ENCODE results near the gene RAD51. TPM values are rescaled to one million over a fixed set of nuclear protein-coding genes. Genes with fewer than 3 reads are reported as not detected.
A peak's percentile ranks its signal among the peaks of the same experiment; 100 is the strongest.

RAD51 gene
- total RNA-seq, 1 experiment from 2014 or later, result 14.2 TPM

DNA sequence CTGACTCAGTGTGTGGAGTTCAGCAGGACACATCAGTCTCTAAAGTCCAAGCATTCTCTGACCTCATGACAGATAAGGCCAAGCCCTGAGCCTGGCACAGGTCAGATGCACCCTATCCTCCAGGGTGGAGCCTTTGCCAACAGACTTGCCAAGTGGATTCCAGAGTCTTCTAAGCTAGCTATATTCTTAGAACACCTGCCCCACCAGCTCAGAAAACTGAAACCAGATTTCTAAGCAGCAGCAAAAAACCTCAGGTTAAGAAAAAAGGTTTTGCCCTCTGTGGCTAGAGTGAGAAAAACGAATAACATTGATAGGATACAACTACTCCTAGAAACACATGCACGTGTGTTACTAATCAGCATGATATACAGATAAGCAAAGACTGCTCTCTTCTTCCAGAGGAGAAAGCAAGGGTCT, 48.5 kb downstream of the RAD51 start:
- no peak for DNase-seq
- peaks cover 4% of the 10 kb centered on the region; the same call in 1 of the 2 replicates for H3K36me3 ChIP-seq (replicated peaks; ENCODE audit: control insufficient read depth, insufficient read depth, low read length)
- H3K27me3 ChIP-seq (ENCODE audit: control insufficient read depth, insufficient read depth, low read length), result no peaks in the 10 kb centered on the region
- H3K4me3 ChIP-seq (ENCODE audit: insufficient read depth, low read depth, low read length), result no peak overlapping the region

DNA sequence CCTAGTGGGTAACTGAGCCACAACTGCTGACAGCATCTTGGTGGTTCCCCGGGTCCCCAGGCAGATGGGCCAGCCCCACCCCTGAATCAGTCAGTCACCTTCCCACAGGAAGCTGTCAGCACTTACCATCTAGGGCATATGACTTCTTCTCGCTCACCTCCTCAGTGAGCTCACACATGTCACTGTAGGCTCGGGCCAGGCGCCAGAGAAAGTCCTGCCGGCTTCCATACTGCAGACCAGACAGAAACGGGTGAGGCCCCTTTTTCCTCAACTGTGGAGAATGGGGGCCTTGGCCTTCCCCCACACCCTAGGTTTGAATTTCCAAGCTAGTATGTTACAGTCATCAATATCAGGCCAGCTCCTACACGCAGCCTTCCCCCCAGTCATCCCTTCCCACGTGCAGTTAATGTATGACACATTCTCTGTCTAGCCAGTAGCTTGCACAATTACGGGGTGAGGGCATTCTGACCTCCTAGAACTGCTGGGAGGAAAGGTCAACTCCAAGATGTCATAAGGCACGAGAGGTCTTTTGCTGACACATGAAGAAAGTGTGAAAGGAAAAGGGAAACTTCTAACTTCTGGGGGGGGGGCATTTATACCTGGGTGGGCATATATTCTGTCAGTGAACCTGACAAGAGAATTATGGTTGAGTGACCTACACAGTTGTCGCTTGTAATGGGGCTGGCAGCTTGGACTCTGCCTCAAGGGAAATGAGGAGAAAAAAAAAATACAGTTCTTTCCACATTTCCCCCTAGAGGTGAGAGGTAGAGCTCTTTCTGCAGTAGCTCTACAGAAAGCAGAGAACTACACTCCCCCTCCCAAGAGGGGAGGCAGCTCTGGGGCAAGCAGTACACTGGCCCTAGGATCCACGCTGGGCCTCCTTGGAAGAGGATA, 49.2 kb downstream of the RAD51 start:
- no peaks in the 10 kb centered on the region for H3K27me3 ChIP-seq (ENCODE audit: control insufficient read depth, insufficient read depth, low read length)
- H3K36me3 ChIP-seq (replicated peaks; ENCODE audit: control insufficient read depth, insufficient read depth, low read length), result peaks cover 4% of the 10 kb centered on the region; the same call in 1 of the 2 replicates
- peak; percentile 52 for DNase-seq
- H3K4me3 ChIP-seq (ENCODE audit: insufficient read depth, low read depth, low read length), result no peak overlapping the region

DNA sequence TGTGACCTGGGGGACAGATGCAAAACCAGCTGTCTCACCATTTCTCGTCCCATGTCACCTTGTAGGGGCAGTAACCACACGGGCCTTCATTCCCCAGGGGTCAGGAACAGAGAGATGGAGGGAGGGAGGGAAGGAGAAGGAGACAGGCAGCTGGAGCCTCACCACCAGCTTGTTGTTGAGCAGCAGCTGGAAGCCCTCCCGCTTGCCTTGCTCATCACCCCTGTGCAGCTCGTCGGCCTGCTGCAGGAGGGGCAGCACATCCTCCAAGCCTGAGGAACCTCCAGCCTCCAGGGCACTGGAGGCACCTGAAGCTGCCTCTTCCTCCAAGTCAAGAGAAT, 49.8 kb downstream of the RAD51 start:
- H3K36me3 ChIP-seq (replicated peaks; ENCODE audit: control insufficient read depth, insufficient read depth, low read length), result 0 out of 2 replicates have a peak, but pooled peaks cover 2% of the 10 kb centered on the region
- no peak overlapping the region for H3K4me3 ChIP-seq (ENCODE audit: insufficient read depth, low read depth, low read length)
- no peak for DNase-seq
- H3K27me3 ChIP-seq (ENCODE audit: control insufficient read depth, insufficient read depth, low read length), result no peaks in the 10 kb centered on the region

- peaks cover 4% of the 10 kb centered on the region for H3K36me3 ChIP-seq (replicated peaks; ENCODE audit: control insufficient read depth, insufficient read depth, low read length)
- no peak overlapping the region for H3K4me3 ChIP-seq (ENCODE audit: insufficient read depth, low read depth, low read length)
- H3K27me3 ChIP-seq (ENCODE audit: control insufficient read depth, insufficient read depth, low read length), result no peaks in the 10 kb centered on the region
- peak; percentile 37 for DNase-seq
Observed at GRCh38 chr15:40746916-40747418, 52.0 kb downstream of the RAD51 start.

- DNase-seq, result no peak
- Histone ChIP-seq H3K36me3 (replicated peaks; ENCODE audit: control insufficient read depth, insufficient read depth, low read length) (peaks cover 4% of the 10 kb centered on the region), H3K27me3 (ENCODE audit: control insufficient read depth, insufficient read depth, low read length) (no peaks in the 10 kb centered on the region)
Observed at GRCh38 chr15:40747685-40748631, 53.0 kb downstream of the RAD51 start.

DNA sequence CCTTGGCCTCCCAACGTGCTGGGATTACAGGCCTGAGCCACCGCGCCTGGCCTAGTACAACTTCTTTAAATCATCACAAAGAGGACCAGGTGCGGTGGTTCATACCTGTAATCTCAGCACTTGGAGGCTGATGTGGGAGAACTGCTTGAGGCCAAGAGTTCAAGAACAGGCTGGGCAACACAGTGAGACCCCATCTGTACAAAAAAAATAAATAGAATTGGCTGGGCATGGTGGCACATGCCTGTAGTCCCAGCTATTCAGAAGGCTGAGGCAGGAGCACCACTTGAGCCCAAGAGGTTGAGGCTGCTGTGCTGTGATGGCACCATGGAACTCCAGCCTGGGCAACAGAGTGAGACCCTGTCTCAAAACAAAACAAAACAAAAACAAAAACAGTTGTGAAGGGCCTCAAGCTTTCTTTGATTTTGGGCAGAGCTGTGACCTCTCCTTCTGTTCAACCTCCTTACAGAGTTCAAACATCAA, 54.2 kb downstream of the RAD51 start:
- Histone ChIP-seq H3K27me3 (ENCODE audit: control insufficient read depth, insufficient read depth, low read length) (no peaks in the 10 kb centered on the region), H3K36me3 (replicated peaks; ENCODE audit: control insufficient read depth, insufficient read depth, low read length) (peaks cover 4% of the 10 kb centered on the region), H3K4me3 (ENCODE audit: insufficient read depth, low read depth, low read length) (no peak overlapping the region)
- no peak for DNase-seq

More at GRCh38 chr15:40747685-40748631, 53.0 kb downstream of the RAD51 start:
- H3K4me3 ChIP-seq (ENCODE audit: insufficient read depth, low read depth, low read length), result no peak overlapping the region

GRCh38 chr15:40750885-40751284, 55.9 kb downstream of the RAD51 start:
- no peak for DNase-seq
- Histone ChIP-seq H3K27me3 (ENCODE audit: control insufficient read depth, insufficient read depth, low read length) (no peaks in the 10 kb centered on the region), H3K4me3 (ENCODE audit: insufficient read depth, low read depth, low read length) (no peak overlapping the region), H3K36me3 (replicated peaks; ENCODE audit: control insufficient read depth, insufficient read depth, low read length) (peaks cover 2% of the 10 kb centered on the region)

- DNase-seq, result no peak
- no peak overlapping the region for H3K4me3 ChIP-seq (ENCODE audit: insufficient read depth, low read depth, low read length)
- no peaks in the 10 kb centered on the region for H3K27me3 ChIP-seq (ENCODE audit: control insufficient read depth, insufficient read depth, low read length)
- H3K36me3 ChIP-seq (replicated peaks; ENCODE audit: control insufficient read depth, insufficient read depth, low read length), result peaks cover 2% of the 10 kb centered on the region
Observed at GRCh38 chr15:40751745-40752144, 56.8 kb downstream of the RAD51 start.

- Histone ChIP-seq H3K4me3 (ENCODE audit: insufficient read depth, low read depth, low read length) (peak overlapping the region; percentile 81), H3K36me3 (replicated peaks; ENCODE audit: control insufficient read depth, insufficient read depth, low read length) (peaks cover 2% of the 10 kb centered on the region), H3K27me3 (ENCODE audit: control insufficient read depth, insufficient read depth, low read length) (no peaks in the 10 kb centered on the region)
- DNase-seq, result peak; percentile 72
Observed at GRCh38 chr15:40754574-40754882, 59.6 kb downstream of the RAD51 start.

DNA sequence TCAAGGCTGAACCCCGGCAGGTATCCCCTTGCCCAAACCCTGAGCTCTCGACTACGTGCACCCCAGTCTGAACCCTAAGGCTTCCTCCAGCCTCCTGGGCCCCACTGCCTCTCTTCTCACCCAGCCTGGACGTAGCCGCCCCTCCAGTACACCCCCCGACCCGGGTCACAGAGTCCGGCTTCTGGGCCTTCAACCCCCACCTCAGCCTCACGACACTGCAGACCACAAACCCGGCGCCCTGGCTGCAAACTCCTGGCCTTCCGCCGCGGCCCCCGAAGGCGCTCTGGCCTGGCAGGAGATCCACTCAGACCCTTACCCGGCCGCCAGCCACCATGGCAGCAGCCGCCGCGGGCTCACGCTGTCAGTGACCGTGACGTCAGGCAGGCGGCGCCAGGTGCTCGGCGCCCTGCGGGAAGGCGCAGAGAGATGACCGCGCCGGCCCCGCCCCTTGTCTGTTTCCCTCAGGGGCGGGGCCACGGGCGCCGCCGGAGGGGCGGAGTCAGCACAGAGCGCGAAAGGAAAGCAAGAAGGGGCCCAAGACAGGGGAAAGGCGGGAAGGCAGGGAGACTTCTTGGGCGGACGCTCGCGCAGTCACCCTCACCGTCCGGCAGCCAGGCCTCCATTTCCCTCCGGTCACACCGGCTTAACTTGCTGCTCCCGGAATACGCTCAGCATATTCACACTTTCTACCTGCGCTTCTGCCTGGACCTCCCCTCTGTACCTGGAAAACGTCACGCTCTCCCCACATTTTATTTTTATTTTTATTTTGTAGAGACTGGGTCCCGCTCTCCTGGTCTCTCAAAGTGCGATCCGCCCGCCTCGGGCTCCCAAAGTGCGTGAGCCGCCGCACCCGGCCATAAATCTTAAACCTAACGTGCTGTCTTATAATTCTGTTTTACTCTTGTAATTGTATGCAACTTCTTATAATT, 60.2 kb downstream of the RAD51 start, which contains the start of gene RMDN3:
Gene RMDN3, minus strand, starts transcription at position 372 of the 929 bp plus-strand sequence. CDS start 471 bp downstream, outside the sequence.
- H3K36me3 ChIP-seq (replicated peaks; ENCODE audit: control insufficient read depth, insufficient read depth, low read length), result peaks cover 2% of the 10 kb centered on the region
- peak; percentile 98 for DNase-seq
- H3K27me3 ChIP-seq (ENCODE audit: control insufficient read depth, insufficient read depth, low read length), result no peaks in the 10 kb centered on the region
- H3K4me3 ChIP-seq (ENCODE audit: insufficient read depth, low read depth, low read length), result peak within 1 kb of the TSS; percentile 81

GRCh38 chr15:40755812-40756208, 60.8 kb downstream of the RAD51 start:
- peak overlapping the region; percentile 81; the same call in 1 of the 2 replicates for H3K4me3 ChIP-seq (ENCODE audit: insufficient read depth, low read depth, low read length)
- no peaks in the 10 kb centered on the region; the same call in 1 of the 2 replicates for H3K36me3 ChIP-seq (replicated peaks; ENCODE audit: control insufficient read depth, insufficient read depth, low read length)
- H3K27me3 ChIP-seq (ENCODE audit: control insufficient read depth, insufficient read depth, low read length), result no peaks in the 10 kb centered on the region
- no peak for DNase-seq

- H3K27me3 ChIP-seq (ENCODE audit: control insufficient read depth, insufficient read depth, low read length), result no peaks in the 10 kb centered on the region
- no peak for DNase-seq
- no peaks in the 10 kb centered on the region; the same call in 1 of the 2 replicates for H3K36me3 ChIP-seq (replicated peaks; ENCODE audit: control insufficient read depth, insufficient read depth, low read length)
- H3K4me3 ChIP-seq (ENCODE audit: insufficient read depth, low read depth, low read length), result no peak overlapping the region
Observed at GRCh38 chr15:40756938-40757337, 62.0 kb downstream of the RAD51 start.

DNA sequence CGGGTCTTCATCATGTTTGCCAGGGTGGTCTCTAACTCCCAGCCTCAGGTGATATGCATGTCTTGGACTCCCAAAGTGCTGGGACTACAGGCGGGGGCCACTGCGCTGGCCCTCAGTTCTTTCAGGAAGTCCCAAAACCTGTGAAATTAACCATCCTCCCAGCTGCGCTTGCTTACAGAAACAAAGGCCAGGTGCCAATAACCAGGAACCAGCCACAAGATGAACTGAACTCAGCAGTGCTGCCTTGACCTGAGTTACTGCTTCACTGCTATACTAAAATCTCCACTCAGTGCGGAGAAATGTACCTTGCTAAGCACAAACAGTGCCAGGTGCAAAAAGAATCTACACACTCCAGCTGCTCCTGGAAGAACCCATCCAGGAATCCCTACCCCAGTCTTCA, 65.0 kb downstream of the RAD51 start:
- H3K36me3 ChIP-seq (replicated peaks; ENCODE audit: control insufficient read depth, insufficient read depth, low read length), result no peaks in the 10 kb centered on the region
- DNase-seq, result no peak
- no peaks in the 10 kb centered on the region; the same call in 1 of the 2 replicates for H3K27me3 ChIP-seq (ENCODE audit: control insufficient read depth, insufficient read depth, low read length)
- no peak overlapping the region for H3K4me3 ChIP-seq (ENCODE audit: insufficient read depth, low read depth, low read length)
